Mammary epithelial cell (primary cell): ENCODE data around the gene CELF4.

Experiments used
- CTCF ChIP-seq, 2 donors: IDR thresholded peaks in 1 of 2; conservative IDR thresholded peaks in 1 of 2; 2 replicates each; pipeline ENCODE4 v1.5.1; 2011 to 2012; ENCODE audit warnings: inconsistent platforms in 2 of 2, low read length in 2 of 2, mild to moderate bottlenecking in 2 of 2, control low read depth in 1 of 2, low read depth in 1 of 2; ENCODE audit not compliant: insufficient read depth in 1 of 2; ENCODE audit errors: extremely low read depth in 1 of 2
- EZH2 ChIP-seq: IDR thresholded peaks from 2 replicates; pipeline ENCODE4 v1.6.1; 2012; ENCODE audit warnings: low read length, inconsistent platforms, borderline replicate concordance

GRCh38 chr18:37453752-37454151 lies 111.8 kb downstream of the CELF4 start:
- no peak for TF ChIP-seq CTCF (conservative IDR thresholded peaks at IDR 0.05 in 1 of 2, IDR thresholded peaks at IDR 0.05 in 1 of 2; ENCODE audit: extremely low read depth in 1 of 2, insufficient read depth in 1 of 2, low read depth in 1 of 2, low read length in 2 of 2)
- no peak for TF ChIP-seq EZH2
